Muscle of arm (tissue), 12 donors: ENCODE data around the gene GALK2. TPM values are rescaled to one million over a fixed set of nuclear protein-coding genes. Genes with fewer than 3 reads are reported as not detected.
"Not testable (repeated sequence)": the region's sequence is repeated elsewhere in the genome, so short reads cannot be mapped to it uniquely, and the experiment has no call there.

Source experiments
- DNase-seq: peaks from one replicate; pipeline ENCODE4 v3.0.0-alpha.2; 2013
- polyA plus RNA-seq, 12 donors: library from polyadenylated mRNA; unstranded; fragments of 120-200 nt; gene quantifications; one replicate each; pipeline ENCODE4 v1.2.1, GENCODE V29; 2013; ENCODE audit not compliant: insufficient read length in 12 of 12

GALK2 gene
- polyA plus RNA-seq, 12 donors: 10.6 to 19.7 (median 15.3) TPM; not detected in 1

- no peak for DNase-seq
These were observed 161.4 kb downstream of the GALK2 start for GRCh38 chr15:49331442-49331841.

GRCh38 chr15:49331951-49332350 is 161.9 kb downstream of the GALK2 start:
- no peak for DNase-seq

GRCh38 chr15:49339656-49340055 is 169.6 kb downstream of the GALK2 start:
- no peak for DNase-seq

GRCh38 chr15:49343546-49343945 is 173.5 kb downstream of the GALK2 start:
- no peak for DNase-seq

GRCh38 chr15:49354439-49354838 is 184.4 kb downstream of the GALK2 start:
- DNase-seq: not testable (repeated sequence)

- no peak for DNase-seq
These were observed 191.3 kb downstream of the GALK2 start for GRCh38 chr15:49361370-49361769.

GRCh38 chr15:49366496-49366895 is 196.4 kb downstream of the GALK2 start:
- DNase-seq: no peak

- peak; percentile 5 for DNase-seq
These were observed 200.7 kb downstream of the GALK2 start for GRCh38 chr15:49370782-49371181.

GRCh38 chr15:49372366-49372765 is 202.3 kb downstream of the GALK2 start:
- DNase-seq: no peak

- no peak for DNase-seq
These were observed 209.9 kb downstream of the GALK2 start for GRCh38 chr15:49379996-49380395.

GRCh38 chr15:49380912-49381311 is 210.9 kb downstream of the GALK2 start:
- no peak for DNase-seq

Other genes starting within 250 kb of the GALK2 start
- gene SHC4, start 206.3 kb upstream of the GALK2 start, polyA plus RNA-seq: 1 to 10 TPM in 10 of 12 donors, not detected in 2; 1.1 to 3.2 (median 2.3) TPM
- 10 to 100 TPM in 11 of 12 donors, not detected in 1; 24.8 to 43.8 (median 33.7) TPM for gene SECISBP2L, start 123.8 kb upstream of the GALK2 start, polyA plus RNA-seq
- 100 to 1,000 TPM in 11 of 12 donors, not detected in 1; 102 to 132 (median 119) TPM for gene COPS2, start 14.6 kb upstream of the GALK2 start, polyA plus RNA-seq